HEK293T (cell line): Measurements from ENCODE around the gene ZBTB47.

ENCODE experiments used
- BHLHE40 ChIP-seq: fragments of 450-650 bp; IDR thresholded peaks from 2 replicates; pipeline ENCODE4 v1.6.1; 2016; ENCODE audit warnings: mild to moderate bottlenecking, moderate library complexity, borderline replicate concordance
- CTBP1 ChIP-seq: fragments of 450-650 bp; IDR thresholded peaks from 2 replicates; pipeline ENCODE4 v1.6.1; 2016; ENCODE audit warnings: borderline replicate concordance
- ELF4 ChIP-seq: fragments of 450-650 bp; IDR thresholded peaks from 2 replicates; pipeline ENCODE4 v1.6.1; 2017; ENCODE audit warnings: antibody characterized with exemption
- FOXK2 ChIP-seq: fragments of 450-650 bp; IDR thresholded peaks from 2 replicates; pipeline ENCODE4 v1.6.1; 2016; ENCODE audit warnings: mild to moderate bottlenecking
- L3MBTL2 ChIP-seq: fragments of 450-650 bp; conservative IDR thresholded peaks from 2 replicates; pipeline ENCODE4 v1.6.1; 2016; ENCODE audit warnings: mild to moderate bottlenecking
- LEF1 ChIP-seq: fragments of 450-650 bp; IDR thresholded peaks from 2 replicates; pipeline ENCODE4 v1.6.1; 2017; ENCODE audit warnings: mild to moderate bottlenecking, borderline replicate concordance
- SP1 ChIP-seq: fragments of 450-650 bp; IDR thresholded peaks from 2 replicates; pipeline ENCODE4 v1.6.1; 2017
- TARDBP ChIP-seq: fragments of 450-650 bp; IDR thresholded peaks from 2 replicates; pipeline ENCODE4 v1.6.1; 2016
- ZNF384 ChIP-seq: fragments of 450-650 bp; IDR thresholded peaks from 2 replicates; pipeline ENCODE4 v1.6.1; 2016

DNA sequence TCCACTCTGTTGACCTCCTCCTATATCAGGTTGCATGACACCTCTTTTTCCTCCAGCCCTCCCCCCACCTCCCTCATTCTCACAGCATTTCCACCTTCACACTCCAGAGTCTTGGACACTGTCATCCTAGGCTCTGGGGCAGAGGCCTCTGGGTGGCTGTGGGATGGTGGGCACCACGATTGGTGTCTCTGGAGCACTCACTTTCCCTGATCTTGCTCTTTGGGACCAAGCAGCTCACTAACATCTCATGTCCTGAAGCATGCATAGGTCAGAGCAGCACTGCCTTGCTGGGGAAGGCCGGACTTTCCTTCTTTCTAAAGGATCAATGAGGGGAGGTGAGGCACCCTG is 14.9 kb downstream of the ZBTB47 start:
- TF ChIP-seq BHLHE40 (no peak), TARDBP (no peak), LEF1 (no peak), FOXK2 (no peak), SP1 (no peak), L3MBTL2 (no peak), ELF4 (no peak), ZNF384 (no peak), CTBP1 (no peak)
